PFSK-1 (cell line): ENCODE results near the gene MORN5.

Experiments
- FOXP2 ChIP-seq: optimal IDR thresholded peaks from 2 replicates; pipeline ENCODE3; 2011; ENCODE audit warnings: borderline replicate concordance, control low read depth, inconsistent platforms; ENCODE audit not compliant: insufficient read depth; ENCODE audit errors: extremely low read length, extremely low read depth
- POLR2AphosphoS5 ChIP-seq: IDR thresholded peaks from 2 replicates; pipeline ENCODE4 v1.6.1; 2012; ENCODE audit warnings: low read depth, mild to moderate bottlenecking, control low read depth, low read length, moderate library complexity
- REST ChIP-seq, 2 experiments: IDR thresholded peaks; 2 replicates each; pipeline versions ENCODE4 v1.6.1 to v1.8.0; 2011 to 2012; ENCODE audit warnings: low read depth in 2 of 2, low read length in 2 of 2, control low read depth in 1 of 2, inconsistent platforms in 1 of 2, mild to moderate bottlenecking in 1 of 2, moderate library complexity in 1 of 2; ENCODE audit not compliant: insufficient read depth in 1 of 2
- SIN3A ChIP-seq: IDR thresholded peaks from 2 replicates; pipeline ENCODE4 v1.6.1; 2012; ENCODE audit warnings: mild to moderate bottlenecking, low read length, moderate library complexity, borderline replicate concordance; ENCODE audit not compliant: insufficient read depth
- TAF1 ChIP-seq: IDR thresholded peaks from 2 replicates; pipeline ENCODE4 v1.6.1; 2012; ENCODE audit warnings: low read length, control low read depth, borderline replicate concordance; ENCODE audit not compliant: insufficient read depth

Gene MORN5

DNA sequence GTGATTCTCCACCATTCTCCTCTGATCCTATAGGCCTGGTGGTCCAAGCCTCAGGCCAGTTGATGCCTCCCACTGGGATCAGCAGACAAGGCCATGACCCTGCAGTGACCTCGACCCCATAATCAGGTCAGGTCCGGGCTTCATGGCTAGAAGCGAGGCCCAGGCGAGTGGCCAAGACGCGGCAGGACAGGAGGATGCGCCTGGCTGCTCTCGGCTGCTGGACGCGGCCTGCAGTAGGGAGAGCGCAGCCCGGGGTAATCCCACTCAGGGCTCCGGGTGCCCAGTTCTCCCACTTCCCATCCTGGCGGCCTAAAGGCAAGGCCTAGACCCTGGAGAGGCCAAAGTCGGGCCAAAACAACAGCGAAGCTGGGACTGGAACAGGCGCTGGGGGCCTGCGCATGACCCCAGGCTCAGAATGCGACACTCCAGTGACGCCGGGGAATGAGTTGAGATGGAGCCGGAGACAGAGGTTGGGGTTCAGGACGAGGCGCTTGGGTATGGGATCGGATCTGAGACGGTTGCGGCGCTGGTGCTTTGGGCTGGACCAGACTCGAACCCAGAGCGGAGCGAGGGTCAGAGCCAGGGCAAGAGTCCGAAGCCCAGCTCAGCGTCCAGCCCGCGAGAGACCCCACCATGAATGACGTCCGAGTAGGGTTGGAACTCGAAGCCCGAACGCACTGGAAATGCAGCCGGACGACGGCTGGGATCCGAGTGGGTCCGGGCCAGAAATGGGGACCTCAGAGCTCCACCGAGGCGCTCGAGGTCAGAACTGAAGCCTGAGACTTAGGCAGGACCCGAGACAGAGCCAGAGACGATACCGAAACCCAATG lies 65.8 kb downstream of the MORN5 start:
- TF ChIP-seq SIN3A: no peak
- TF ChIP-seq FOXP2: no peak
- no peak for TF ChIP-seq TAF1
- no peak for TF ChIP-seq POLR2AphosphoS5
- TF ChIP-seq REST (IDR thresholded peaks at IDR 0.05; ENCODE audit: insufficient read depth in 1 of 2, low read depth in 2 of 2, low read length in 2 of 2): no peak

DNA sequence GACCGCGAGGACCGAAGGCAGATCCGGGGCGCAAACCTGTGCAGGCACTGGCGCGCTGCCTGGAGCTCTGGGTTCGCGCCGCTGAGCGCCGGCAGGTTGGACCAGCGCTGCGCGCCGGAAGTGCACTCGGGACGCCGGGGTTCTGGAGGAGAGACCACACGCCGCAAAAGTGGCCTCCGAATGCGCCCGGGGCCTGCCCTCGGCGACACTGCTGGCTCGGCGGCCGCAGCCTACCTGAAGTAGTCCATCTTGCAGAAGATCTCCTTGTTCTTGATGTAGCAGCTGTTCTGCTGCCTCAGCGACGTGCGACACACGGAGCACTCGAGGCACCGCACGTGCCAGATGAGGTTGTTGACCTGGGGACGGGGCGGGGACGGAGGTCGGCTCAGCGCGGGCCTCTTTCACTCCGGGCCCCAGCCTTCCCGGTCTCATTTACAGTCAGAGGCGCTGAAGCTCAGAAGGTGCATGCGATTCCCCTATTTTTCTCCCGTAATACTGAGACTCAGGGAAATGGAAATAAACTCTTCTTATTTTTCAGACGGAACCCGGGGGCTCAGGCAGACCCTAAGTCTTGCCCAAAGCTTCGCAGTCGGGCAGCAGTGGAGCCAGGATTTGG lies 66.5 kb downstream of the MORN5 start:
- no peak for TF ChIP-seq SIN3A
- no peak for TF ChIP-seq FOXP2
- no peak for TF ChIP-seq POLR2AphosphoS5
- no peak for TF ChIP-seq TAF1
- no peak for TF ChIP-seq REST (IDR thresholded peaks at IDR 0.05; ENCODE audit: insufficient read depth in 1 of 2, low read depth in 2 of 2, low read length in 2 of 2)

GRCh38 chr9:122226758-122227574 lies 67.3 kb downstream of the MORN5 start:
- no peak for TF ChIP-seq SIN3A
- no peak for TF ChIP-seq TAF1
- TF ChIP-seq POLR2AphosphoS5: no peak
- TF ChIP-seq FOXP2: no peak
- no peak for TF ChIP-seq REST (IDR thresholded peaks at IDR 0.05; ENCODE audit: insufficient read depth in 1 of 2, low read depth in 2 of 2, low read length in 2 of 2)

DNA sequence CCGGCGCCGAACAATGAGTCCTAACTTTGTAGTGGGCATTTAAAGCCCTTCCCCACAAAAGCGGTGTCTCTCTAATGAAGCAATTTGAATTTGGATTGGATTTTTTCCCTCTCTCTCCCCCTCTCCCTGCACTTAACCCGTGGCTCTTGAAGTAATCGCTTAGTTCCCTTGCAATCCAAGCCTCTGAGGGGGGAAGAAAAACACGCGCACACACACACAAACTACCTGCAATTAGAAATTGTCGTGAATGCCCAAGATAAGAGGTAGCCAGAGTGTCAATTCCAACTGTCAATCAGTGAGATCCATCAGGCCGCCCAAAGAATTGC lies 67.8 kb downstream of the MORN5 start:
- TF ChIP-seq SIN3A (no peak), POLR2AphosphoS5 (no peak)

DNA sequence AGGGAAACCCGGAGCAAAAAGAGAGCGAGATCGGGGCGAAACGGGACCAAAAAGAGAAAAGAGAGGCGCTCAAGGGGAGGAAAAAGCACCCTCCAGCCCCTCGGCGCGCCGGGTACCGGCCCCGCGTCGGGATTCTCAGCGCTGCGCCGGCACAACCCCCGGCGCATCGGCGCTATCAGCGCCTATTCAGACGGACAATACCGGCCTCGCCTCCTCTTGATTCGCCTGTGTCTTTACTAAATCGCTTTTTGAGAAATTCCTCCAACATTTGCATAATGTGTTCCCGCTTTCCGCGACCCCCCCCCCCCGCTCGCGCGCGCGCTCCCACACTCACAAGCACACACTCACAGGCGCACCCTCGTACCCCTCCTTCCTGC lies 68.5 kb downstream of the MORN5 start:
- TF ChIP-seq FOXP2: no peak
- TF ChIP-seq POLR2AphosphoS5: no peak
- TF ChIP-seq REST (IDR thresholded peaks at IDR 0.05; ENCODE audit: insufficient read depth in 1 of 2, low read depth in 2 of 2, low read length in 2 of 2): no peak
- TF ChIP-seq SIN3A: no peak
